Measurements from ENCODE around the gene SYNPO2L. TPM values are rescaled to one million over a fixed set of nuclear protein-coding genes. Genes with fewer than 3 reads are reported as not detected.

SYNPO2L gene
- total and polyA plus RNA-seq, 9 of the 15 experiments (the other 6 are each of a cell fraction or from before 2014, with no cell fraction given) = 0.03 to 0.07 TPM; not detected in 7

- no peak for TF ChIP-seq ZBTB33 (CRISPR knock-in tag; IDR thresholded peaks at IDR 0.05)
- TF ChIP-seq SMARCA4 (IDR thresholded peaks at IDR 0.05) = peak; percentile 19; the same call in 1 of the 2 replicates
- TF ChIP-seq WHSC1 (IDR thresholded peaks at IDR 0.05; ENCODE audit: low read length) = no peak
- no peak for TF ChIP-seq ZBTB17 (CRISPR knock-in tag; IDR thresholded peaks at IDR 0.05)
- no peak for TF ChIP-seq ILF3 (IDR thresholded peaks at IDR 0.05; ENCODE audit: borderline replicate concordance)
- no peak for TF ChIP-seq KDM2B (CRISPR knock-in tag; IDR thresholded peaks at IDR 0.05)
- no peak for TF ChIP-seq BCL6 (CRISPR knock-in tag; IDR thresholded peaks at IDR 0.05)
- peak; percentile 50 to 65; a peak in 1 of 4 replicates for TF ChIP-seq ARNT (IDR thresholded peaks at IDR 0.05)
- no peak for TF ChIP-seq THAP7 (CRISPR knock-in tag; IDR thresholded peaks at IDR 0.05)
- peak; percentile 94 for TF ChIP-seq POLR2B (IDR thresholded peaks at IDR 0.05; ENCODE audit: low read depth, partially characterized antibody)
- TF ChIP-seq NBN (IDR thresholded peaks at IDR 0.05; ENCODE audit: low read depth) = peak; percentile 50
- no peak for TF ChIP-seq ZNF561 (CRISPR knock-in tag; conservative IDR thresholded peaks at IDR 0.05)
- no peak for TF ChIP-seq ZNF324 (CRISPR knock-in tag; IDR thresholded peaks at IDR 0.05)
- TF ChIP-seq DDX20 (tag; IDR thresholded peaks at IDR 0.05; ENCODE audit: low read depth) = no peak
- TF ChIP-seq SRSF7 (optimal IDR thresholded peaks at IDR 0.05; ENCODE audit: low read depth, low read length) = no peak
- TF ChIP-seq ZNF444 (CRISPR knock-in tag; IDR thresholded peaks at IDR 0.05) = no peak
- TF ChIP-seq JUN (IDR thresholded peaks at IDR 0.05; ENCODE audit: borderline replicate concordance, low read depth, low read length) = peak; percentile 71
- TF ChIP-seq JUN (CRISPR knock-in tag; IDR thresholded peaks at IDR 0.05; ENCODE audit: borderline replicate concordance) = 0 out of 2 replicates have a peak, but pooled peaks have one; percentile 53
- peak; percentile 93 for TF ChIP-seq ZFX (CRISPR knock-in tag; IDR thresholded peaks at IDR 0.05)
- TF ChIP-seq FOXK1 (CRISPR knock-in tag; IDR thresholded peaks at IDR 0.05; ENCODE audit: borderline replicate concordance) = no peak
- TF ChIP-seq ZNF785 (CRISPR knock-in tag; IDR thresholded peaks at IDR 0.05) = no peak
- peak; percentile 94 for TF ChIP-seq RBFOX2 (IDR thresholded peaks at IDR 0.05; ENCODE audit: low read depth, low read length)
- no peak for TF ChIP-seq ZNF143 (CRISPR knock-in tag; IDR thresholded peaks at IDR 0.05)
- TF ChIP-seq HNRNPK (IDR thresholded peaks at IDR 0.05; ENCODE audit: low read depth, low read length, poor library complexity, severe bottlenecking) = no peak
- peak; percentile 55; the same call in 1 of the 2 replicates for TF ChIP-seq ELF2 (CRISPR knock-in tag; IDR thresholded peaks at IDR 0.05)
- TF ChIP-seq GATAD2A (IDR thresholded peaks at IDR 0.05) = peak; percentile 94
- TF ChIP-seq PHF21A (IDR thresholded peaks at IDR 0.05; ENCODE audit: borderline replicate concordance, low read depth) = no peak
- TF ChIP-seq ZNF12 (CRISPR knock-in tag; IDR thresholded peaks at IDR 0.05) = no peak
- TF ChIP-seq PHB (CRISPR knock-in tag; IDR thresholded peaks at IDR 0.05) = 0 out of 2 replicates have a peak, but pooled peaks have one; percentile 31
- TF ChIP-seq ZNF77 (CRISPR knock-in tag; IDR thresholded peaks at IDR 0.05) = no peak
Measured at GRCh38 chr10:73625884-73626752, 29.7 kb downstream of the SYNPO2L start (continued).
